IMR-90 (cell line): ENCODE results near the gene ESAM. TPM values are rescaled to one million over a fixed set of nuclear protein-coding genes. Genes with fewer than 3 reads are reported as not detected.

ENCODE experiments used
- ATAC-seq: fragments of 200-7000 bp; cut with Tn5 transposase; 2 replicates; pipeline ENCODE4 v1.9.1; 2020; ENCODE audit warnings: low read depth, mild to moderate bottlenecking, moderate library complexity
- BruUV-seq: library from RNA; stranded (reverse); fragments of 400-500 nt; replicated peaks from 2 replicates; lab custom pipeline; 2021; lab: Mats Ljungman, UMichigan
- CTCF ChIA-PET: fragments of 300-600 bp; formaldehyde crosslinking; extraction: SDS; loops from one replicate; lab custom pipeline; 2021; ENCODE audit warnings: antibody characterized with exemption; lab: Yijun Ruan, JAX
- POLR2A ChIA-PET: fragments of 300-600 bp; sonication (Branson Sonifier 250); formaldehyde crosslinking; loops from one replicate; lab custom pipeline; 2022; ENCODE audit warnings: antibody characterized with exemption; ENCODE audit not compliant: unreplicated experiment; lab: Charles Lee
- DNase-seq: peaks from one replicate; pipeline ENCODE4 v3.0.0; 2013
- H2AFZ ChIP-seq: replicated peaks from 2 replicates; pipeline ENCODE3; 2013; ENCODE audit warnings: low read length, mild to moderate bottlenecking; ENCODE audit not compliant: poor library complexity
- H2AK5ac ChIP-seq: 2 replicates; pipeline ENCODE4 v1.6.1; 2013; ENCODE audit warnings: low read depth, low read length, inconsistent platforms
- H2AK9ac ChIP-seq: replicated peaks from 2 replicates; pipeline ENCODE3; 2013; ENCODE audit warnings: mild to moderate bottlenecking, low read depth, low read length, moderate library complexity; ENCODE audit not compliant: poor library complexity
- H2BK120ac ChIP-seq: 2 replicates; pipeline ENCODE4 v1.6.1; 2013; ENCODE audit warnings: low read depth, low read length, inconsistent platforms
- H2BK15ac ChIP-seq: 3 replicates; pipeline ENCODE4 v1.6.1; 2013; ENCODE audit warnings: low read depth, low read length, inconsistent platforms
- H2BK20ac ChIP-seq: 2 replicates; pipeline ENCODE4 v1.6.1; 2013; ENCODE audit warnings: low read depth, mild to moderate bottlenecking, inconsistent platforms, low read length, moderate library complexity
- H2BK5ac ChIP-seq: 2 replicates; pipeline ENCODE4 v1.6.1; 2013; ENCODE audit warnings: mild to moderate bottlenecking, low read depth, low read length, inconsistent platforms; ENCODE audit not compliant: poor library complexity, severe bottlenecking
- H3K14ac ChIP-seq: replicated peaks from 2 replicates; pipeline ENCODE4 v1.6.1; 2013; ENCODE audit warnings: low read depth, low read length, inconsistent platforms
- H3K18ac ChIP-seq: 2 replicates; pipeline ENCODE4 v1.6.1; 2013; ENCODE audit warnings: low read depth, low read length, control low read depth
- H3K23ac ChIP-seq: 2 replicates; pipeline ENCODE4 v1.6.1; 2013; ENCODE audit warnings: low read depth, low read length, inconsistent platforms
- H3K27ac ChIP-seq: 2 replicates; pipeline ENCODE4 v1.5.1; 2013; ENCODE audit warnings: mild to moderate bottlenecking, control low read depth, low read length; ENCODE audit not compliant: insufficient read depth
- H3K27me3 ChIP-seq: 2 replicates; pipeline ENCODE4 v1.6.1; 2013; ENCODE audit warnings: low read length; ENCODE audit not compliant: control insufficient read depth, insufficient read depth
- H3K36me3 ChIP-seq: 2 replicates; pipeline ENCODE4 v1.6.1; 2013; ENCODE audit warnings: low read length, mixed read lengths; ENCODE audit not compliant: control insufficient read depth, insufficient read depth
- H3K4ac ChIP-seq: 2 replicates; pipeline ENCODE4 v1.6.1; 2013; ENCODE audit warnings: low read depth, low read length, inconsistent platforms
- H3K4me1 ChIP-seq: 2 replicates; pipeline ENCODE4 v1.6.1; 2013; ENCODE audit warnings: low read length, mixed read lengths; ENCODE audit not compliant: control insufficient read depth, insufficient read depth
- H3K4me2 ChIP-seq: 2 replicates; pipeline ENCODE4 v1.6.1; 2013; ENCODE audit warnings: low read depth, mild to moderate bottlenecking, control low read depth, low read length, moderate library complexity
- H3K4me3 ChIP-seq: 2 replicates; pipeline ENCODE4 v1.5.1; 2013; ENCODE audit warnings: low read depth, mild to moderate bottlenecking, control low read depth, low read length, moderate library complexity; ENCODE audit not compliant: insufficient read depth
- H3K56ac ChIP-seq: 2 replicates; pipeline ENCODE4 v1.6.1; 2013; ENCODE audit warnings: low read length, inconsistent platforms; ENCODE audit not compliant: insufficient read depth; ENCODE audit errors: extremely low read depth
- H3K79me1 ChIP-seq, 2 experiments: 2 replicates each; pipeline ENCODE4 v1.6.1; 2013; ENCODE audit warnings: low read length in 2 of 2, inconsistent platforms in 1 of 2, low read depth in 1 of 2
- H3K9ac ChIP-seq: 2 replicates; pipeline ENCODE4 v1.6.1; 2013; ENCODE audit warnings: low read depth, low read length, control low read depth
- H3K9me1 ChIP-seq: 2 replicates; pipeline ENCODE4 v1.6.1; 2013; ENCODE audit warnings: low read length, inconsistent platforms; ENCODE audit not compliant: insufficient read depth
- H3K9me3 ChIP-seq: 2 replicates; pipeline ENCODE4 v1.6.1; 2013; ENCODE audit warnings: low read length; ENCODE audit not compliant: control insufficient read depth, insufficient read depth
- H4K20me1 ChIP-seq: 2 replicates; pipeline ENCODE4 v1.6.1; 2013; ENCODE audit warnings: low read length, inconsistent platforms; ENCODE audit not compliant: insufficient read depth
- H4K5ac ChIP-seq: 2 replicates; pipeline ENCODE4 v1.6.1; 2013; ENCODE audit warnings: mild to moderate bottlenecking, low read depth, low read length, control low read depth
- H4K8ac ChIP-seq, 2 experiments: 2 replicates each; pipeline ENCODE4 v1.6.1; 2013; ENCODE audit warnings: low read depth in 2 of 2, low read length in 2 of 2, control low read depth in 1 of 2, inconsistent platforms in 1 of 2
- H4K91ac ChIP-seq: 2 replicates; pipeline ENCODE4 v1.6.1; 2013; ENCODE audit warnings: low read depth, low read length, inconsistent platforms; ENCODE audit not compliant: insufficient read depth
- CEBPB ChIP-seq: IDR thresholded peaks from 2 replicates; pipeline ENCODE4 v1.6.1; 2012; ENCODE audit warnings: low read depth, low read length, improper control_type of control experiment
- CHD1 ChIP-seq: IDR thresholded peaks from 2 replicates; pipeline ENCODE4 v1.6.1; 2012; ENCODE audit warnings: low read depth, low read length, improper control_type of control experiment
- FOS ChIP-seq: fragments of 150-350 bp; IDR thresholded peaks from 2 replicates; pipeline ENCODE4 v1.6.1; 2016; ENCODE audit warnings: low read depth, low read length
- MAFK ChIP-seq: IDR thresholded peaks from 2 replicates; pipeline ENCODE4 v1.6.1; 2012; ENCODE audit warnings: low read depth, low read length, improper control_type of control experiment
- MAZ ChIP-seq: IDR thresholded peaks from 2 replicates; pipeline ENCODE4 v1.6.1; 2012; ENCODE audit warnings: low read depth, mild to moderate bottlenecking, low read length, improper control_type of control experiment, moderate library complexity, borderline replicate concordance
- NFE2L2 ChIP-seq: fragments of 150-350 bp; IDR thresholded peaks from 2 replicates; pipeline ENCODE4 v1.6.1; 2016; ENCODE audit warnings: low read depth, mild to moderate bottlenecking, low read length
- POLR2A ChIP-seq: IDR thresholded peaks from 2 replicates; pipeline ENCODE4 v1.6.1; 2012; ENCODE audit warnings: mild to moderate bottlenecking, low read depth, low read length
- RAD21 ChIP-seq: IDR thresholded peaks from 2 replicates; pipeline ENCODE4 v1.6.1; 2012; ENCODE audit warnings: low read length, improper control_type of control experiment
- RFX5 ChIP-seq: IDR thresholded peaks from 2 replicates; pipeline ENCODE4 v1.8.0; 2012; ENCODE audit warnings: low read depth, mild to moderate bottlenecking, low read length, moderate library complexity
- SMC3 ChIP-seq: fragments of 150-350 bp; IDR thresholded peaks from 2 replicates; pipeline ENCODE4 v1.6.1; 2016; ENCODE audit warnings: low read depth, mild to moderate bottlenecking, antibody characterized with exemption, low read length, moderate library complexity
- WGBS, 2 experiments: methylation state at CpG; one replicate each; pipeline versions ENCODE4 v1.1.5 to v1.1.7; 2013; ENCODE audit warnings: missing lambda C conversion rate in 2 of 2; ENCODE audit not compliant: insufficient read length in 1 of 2; ENCODE audit errors: extremely low coverage in 2 of 2; 5-methylcytosine and 5-hydroxymethylcytosine counted together
- dilution Hi-C: fragments of 300-500 bp; cut with HindIII; formaldehyde crosslinking; loops from one replicate; pipeline ENCODE4 v1.14.3; 2018; ENCODE audit warnings: low sequenced_read_pairs; ENCODE audit not compliant: unreplicated experiment
- in situ Hi-C: fragments of 300-500 bp; cut with MboI; formaldehyde crosslinking; loops from 3 replicates; pipeline ENCODE4 v1.14.3; 2019; ENCODE audit warnings: low sequenced_read_pairs, inconsistent platforms, mixed read lengths
- intact Hi-C: fragments of 100-400 bp; cut with micrococcal nuclease; formaldehyde crosslinking; loops from 2 replicates; pipeline ENCODE4 v1.10.0; 2022
- polyA plus RNA-seq, 3 experiments: library from polyadenylated mRNA; depleted of rRNA; stranded (reverse); fragments of >200 nt; gene quantifications; 2 replicates each; pipeline ENCODE4 v1.2.3, GENCODE V29; 2012; ENCODE audit warnings: low replicate concordance in 1 of 3
- total RNA-seq: library from RNA; depleted of rRNA; stranded (reverse); fragments of >200 nt; gene quantifications from 2 replicates; pipeline ENCODE4 v1.2.3, GENCODE V29; 2012
- TF ChIP-seq, protein P1 (sequence below): conservative IDR thresholded peaks from 2 replicates; pipeline ENCODE4 v1.5.1; 2012; ENCODE audit warnings: mild to moderate bottlenecking, low read depth, low read length, improper control_type of control experiment
- TF ChIP-seq, protein P2 (sequence below): fragments of 150-350 bp; IDR thresholded peaks from 2 replicates; pipeline ENCODE4 v1.6.1; 2017; ENCODE audit warnings: mild to moderate bottlenecking, antibody characterized with exemption, low read length, low read depth
- TF ChIP-seq, protein P3 (sequence below): fragments of 150-350 bp; IDR thresholded peaks from 2 replicates; pipeline ENCODE4 v1.6.1; 2016; ENCODE audit warnings: low read depth, mild to moderate bottlenecking, low read length, moderate library complexity, borderline replicate concordance

ESAM gene
- total and polyA plus RNA-seq, 2 of the 4 experiments (the other 2 are of a cell fraction): under 0.01 to 0.12 TPM

DNA sequence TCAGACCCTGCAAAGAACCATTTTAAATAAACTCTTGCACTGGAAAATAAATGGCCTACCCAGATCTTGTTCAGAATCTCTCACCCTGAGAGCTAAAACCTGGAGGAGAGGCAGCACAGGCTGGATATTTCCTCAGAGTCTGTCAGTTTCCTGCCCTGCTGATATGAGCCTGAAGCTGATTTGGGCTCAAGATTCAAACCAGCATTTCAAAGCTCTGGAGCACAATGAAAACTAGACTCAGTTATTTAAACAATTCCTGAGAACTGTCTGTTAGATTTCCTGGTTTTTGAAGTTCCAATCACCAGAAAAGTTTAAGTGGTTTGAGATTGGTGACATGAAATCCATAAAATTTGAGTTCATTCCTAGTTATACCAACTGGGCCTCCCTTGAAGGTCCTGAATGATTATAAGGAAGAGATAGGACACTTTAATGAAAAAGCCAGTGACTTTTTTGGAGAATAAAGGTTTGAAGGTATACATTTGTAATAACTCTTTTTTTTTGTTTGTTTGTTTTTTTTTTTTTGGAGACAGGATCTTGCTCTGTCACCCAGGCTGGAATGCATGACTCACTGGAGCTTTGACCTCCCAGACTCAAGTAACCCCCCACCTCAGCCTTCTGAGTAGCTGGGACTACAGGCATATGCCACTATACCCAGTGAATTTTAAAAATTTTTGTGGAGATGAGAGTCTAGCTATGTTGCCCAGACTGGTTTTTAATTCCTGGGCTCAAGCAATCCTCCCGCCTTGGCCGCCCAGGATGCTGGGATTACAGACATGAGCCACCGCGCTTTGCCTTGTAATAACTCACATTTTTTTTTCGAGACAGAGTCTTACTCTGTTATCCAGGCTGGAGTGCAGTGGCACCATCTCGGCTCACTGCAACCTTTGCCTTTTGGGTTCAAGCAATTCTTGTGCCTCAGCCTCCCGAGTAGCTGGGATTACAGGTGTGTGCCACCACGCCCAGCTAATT, 8.0 kb upstream of the ESAM start:
- Histone ChIP-seq H2BK120ac (no peak overlapping the region), H4K8ac (no peak overlapping the region), H3K9me3 (no peaks in the 10 kb centered on the region), H2BK15ac (no peak overlapping the region), H3K18ac (no peak overlapping the region), H2AK9ac (no peak overlapping the region), H2BK5ac (no peak overlapping the region), H3K9ac (no peak overlapping the region), H4K5ac (no peak overlapping the region), H3K4me1 (peaks cover 4% of the 10 kb centered on the region; the same call in 1 of the 2 replicates), H3K14ac (no peak overlapping the region), H2AK5ac (no peak overlapping the region), H3K27me3 (no peaks in the 10 kb centered on the region), H2AFZ (no peak overlapping the region), H3K4me2 (no peak overlapping the region), H3K36me3 (peaks cover 12% of the 10 kb centered on the region), H4K20me1 (peaks cover 4% of the 10 kb centered on the region; the same call in 1 of the 2 replicates), H2BK20ac (no peak overlapping the region), H3K4me3 (no peak overlapping the region), H3K56ac (no peak overlapping the region), H4K91ac (no peak overlapping the region; the same call in 1 of the 2 replicates), H3K9me1 (0 out of 2 replicates have a peak, but pooled peaks cover 3% of the 10 kb centered on the region), H3K23ac (no peak overlapping the region), H3K27ac (no peak overlapping the region), H3K79me1 (peaks cover 9 to 21% of the 10 kb centered on the region in 2 experiments), H3K4ac (0 out of 2 replicates have a peak overlapping the region, but pooled peaks have one; percentile 15)
- POLR2A ChIA-PET: interaction anchor here (0.5 kb wide), 1 partner anchor 87 kb away, joined by 6 read pairs; no protein-coding TSS in a partner anchor
- in situ Hi-C loops: loop anchor here (10.0 kb wide), 1 partner anchor 65 kb away; no protein-coding TSS in a partner anchor
- CTCF ChIA-PET: interaction anchor here (0.6 to 1.5 kb wide), 2 partner anchors 28 to 368 kb away, joined by 4 to 5 read pairs; no protein-coding TSS in a partner anchor
- peak; percentile 35 for DNase-seq
- dilution Hi-C loops: no loop called here
- BruUV-seq: no TSS peak
- intact Hi-C loops: no loop called here
- peak; percentile 49 for ATAC-seq
- 61% methylated on average over 3 of the region's 8 CpGs; no CpG with 5 or more reads in 1 of the 2 experiments for WGBS, 2 experiments
- TF ChIP-seq NFE2L2 (no peak), RAD21 (no peak), POLR2A (no peak), CEBPB (no peak), SMC3 (no peak), CHD1 (no peak), MAZ (no peak), RFX5 (no peak), MAFK (no peak), FOS (no peak)
- TF ChIP-seq, protein P1, sequence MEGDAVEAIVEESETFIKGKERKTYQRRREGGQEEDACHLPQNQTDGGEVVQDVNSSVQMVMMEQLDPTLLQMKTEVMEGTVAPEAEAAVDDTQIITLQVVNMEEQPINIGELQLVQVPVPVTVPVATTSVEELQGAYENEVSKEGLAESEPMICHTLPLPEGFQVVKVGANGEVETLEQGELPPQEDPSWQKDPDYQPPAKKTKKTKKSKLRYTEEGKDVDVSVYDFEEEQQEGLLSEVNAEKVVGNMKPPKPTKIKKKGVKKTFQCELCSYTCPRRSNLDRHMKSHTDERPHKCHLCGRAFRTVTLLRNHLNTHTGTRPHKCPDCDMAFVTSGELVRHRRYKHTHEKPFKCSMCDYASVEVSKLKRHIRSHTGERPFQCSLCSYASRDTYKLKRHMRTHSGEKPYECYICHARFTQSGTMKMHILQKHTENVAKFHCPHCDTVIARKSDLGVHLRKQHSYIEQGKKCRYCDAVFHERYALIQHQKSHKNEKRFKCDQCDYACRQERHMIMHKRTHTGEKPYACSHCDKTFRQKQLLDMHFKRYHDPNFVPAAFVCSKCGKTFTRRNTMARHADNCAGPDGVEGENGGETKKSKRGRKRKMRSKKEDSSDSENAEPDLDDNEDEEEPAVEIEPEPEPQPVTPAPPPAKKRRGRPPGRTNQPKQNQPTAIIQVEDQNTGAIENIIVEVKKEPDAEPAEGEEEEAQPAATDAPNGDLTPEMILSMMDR: no peak
- TF ChIP-seq, protein P2, sequence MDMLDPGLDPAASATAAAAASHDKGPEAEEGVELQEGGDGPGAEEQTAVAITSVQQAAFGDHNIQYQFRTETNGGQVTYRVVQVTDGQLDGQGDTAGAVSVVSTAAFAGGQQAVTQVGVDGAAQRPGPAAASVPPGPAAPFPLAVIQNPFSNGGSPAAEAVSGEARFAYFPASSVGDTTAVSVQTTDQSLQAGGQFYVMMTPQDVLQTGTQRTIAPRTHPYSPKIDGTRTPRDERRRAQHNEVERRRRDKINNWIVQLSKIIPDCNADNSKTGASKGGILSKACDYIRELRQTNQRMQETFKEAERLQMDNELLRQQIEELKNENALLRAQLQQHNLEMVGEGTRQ: no peak
- TF ChIP-seq, protein P3, sequence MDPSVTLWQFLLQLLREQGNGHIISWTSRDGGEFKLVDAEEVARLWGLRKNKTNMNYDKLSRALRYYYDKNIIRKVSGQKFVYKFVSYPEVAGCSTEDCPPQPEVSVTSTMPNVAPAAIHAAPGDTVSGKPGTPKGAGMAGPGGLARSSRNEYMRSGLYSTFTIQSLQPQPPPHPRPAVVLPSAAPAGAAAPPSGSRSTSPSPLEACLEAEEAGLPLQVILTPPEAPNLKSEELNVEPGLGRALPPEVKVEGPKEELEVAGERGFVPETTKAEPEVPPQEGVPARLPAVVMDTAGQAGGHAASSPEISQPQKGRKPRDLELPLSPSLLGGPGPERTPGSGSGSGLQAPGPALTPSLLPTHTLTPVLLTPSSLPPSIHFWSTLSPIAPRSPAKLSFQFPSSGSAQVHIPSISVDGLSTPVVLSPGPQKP: no peak
